ENCODE results near the gene AIG1. TPM values are rescaled to one million over a fixed set of nuclear protein-coding genes. Genes with fewer than 3 reads are reported as not detected.

AIG1 gene
- total and polyA plus RNA-seq, 12 donors: 21.0 to 55.7 (median 47.2) TPM

DNA sequence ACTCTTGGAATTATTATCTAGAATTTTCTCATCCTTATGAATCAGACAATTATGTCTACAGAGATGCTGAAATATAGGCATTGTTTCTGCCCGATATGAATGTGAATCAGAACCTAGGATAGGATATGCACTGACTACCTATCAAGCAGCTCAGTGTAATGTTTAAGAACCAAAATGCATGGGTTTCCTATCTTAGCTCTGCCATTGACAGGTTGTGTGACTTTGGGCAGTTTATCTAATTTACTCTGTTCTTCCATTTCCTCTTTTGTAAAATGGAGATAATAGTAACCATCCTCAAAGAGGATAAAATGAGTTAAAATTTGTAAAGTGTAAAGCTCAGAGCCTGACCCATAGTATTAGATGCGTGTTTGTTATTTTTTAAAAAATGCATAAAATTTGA lies 10.2 kb upstream of the AIG1 start:
- H3K9me3 ChIP-seq (replicated peaks in 1 of 3): peaks cover 0 to 5% (median 0%) of the 10 kb centered on the region in 3 donors
- H3K27ac ChIP-seq: no peak overlapping the region
- intact Hi-C loops (cut with DNase I): no loop called here
- H3K36me3 ChIP-seq (replicated peaks in 1 of 2): no peaks in the 10 kb centered on the region
- TF ChIP-seq POLR2A (IDR thresholded peaks at IDR 0.05): no peak
- TF ChIP-seq, protein P1, sequence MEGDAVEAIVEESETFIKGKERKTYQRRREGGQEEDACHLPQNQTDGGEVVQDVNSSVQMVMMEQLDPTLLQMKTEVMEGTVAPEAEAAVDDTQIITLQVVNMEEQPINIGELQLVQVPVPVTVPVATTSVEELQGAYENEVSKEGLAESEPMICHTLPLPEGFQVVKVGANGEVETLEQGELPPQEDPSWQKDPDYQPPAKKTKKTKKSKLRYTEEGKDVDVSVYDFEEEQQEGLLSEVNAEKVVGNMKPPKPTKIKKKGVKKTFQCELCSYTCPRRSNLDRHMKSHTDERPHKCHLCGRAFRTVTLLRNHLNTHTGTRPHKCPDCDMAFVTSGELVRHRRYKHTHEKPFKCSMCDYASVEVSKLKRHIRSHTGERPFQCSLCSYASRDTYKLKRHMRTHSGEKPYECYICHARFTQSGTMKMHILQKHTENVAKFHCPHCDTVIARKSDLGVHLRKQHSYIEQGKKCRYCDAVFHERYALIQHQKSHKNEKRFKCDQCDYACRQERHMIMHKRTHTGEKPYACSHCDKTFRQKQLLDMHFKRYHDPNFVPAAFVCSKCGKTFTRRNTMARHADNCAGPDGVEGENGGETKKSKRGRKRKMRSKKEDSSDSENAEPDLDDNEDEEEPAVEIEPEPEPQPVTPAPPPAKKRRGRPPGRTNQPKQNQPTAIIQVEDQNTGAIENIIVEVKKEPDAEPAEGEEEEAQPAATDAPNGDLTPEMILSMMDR (IDR thresholded peaks at IDR 0.05): no peak
- no peak overlapping the region for H3K4me3 ChIP-seq
- no peaks in the 10 kb centered on the region for H3K4me1 ChIP-seq (replicated peaks in 1 of 2)
- WGBS, 4 donors: 86 to 93% (median 88%) methylated on average over 2 of the region's 2 CpGs
- DNase-seq: no peak
- H3K27me3 ChIP-seq: no peaks in the 10 kb centered on the region

DNA sequence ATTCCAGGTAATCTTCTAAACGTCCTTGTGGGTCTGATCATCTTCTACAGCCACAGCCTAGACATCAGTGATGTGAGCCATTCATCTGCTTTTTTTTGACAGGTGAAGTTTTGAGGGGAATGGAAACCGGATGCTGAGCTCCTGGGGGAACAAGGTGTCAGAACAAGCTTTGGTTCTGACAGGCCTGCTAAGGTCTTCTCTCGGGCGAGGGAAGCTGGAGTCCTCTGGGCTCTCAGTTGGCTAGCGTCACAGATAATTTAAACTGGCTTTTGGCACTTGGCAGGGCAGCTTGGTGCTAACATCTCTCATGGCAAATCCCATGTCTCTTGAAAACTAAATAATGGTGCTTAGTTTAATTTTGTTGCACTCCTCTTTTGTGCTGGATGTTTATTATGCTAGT lies 8.4 kb upstream of the AIG1 start:
- H3K27me3 ChIP-seq: no peaks in the 10 kb centered on the region

DNA sequence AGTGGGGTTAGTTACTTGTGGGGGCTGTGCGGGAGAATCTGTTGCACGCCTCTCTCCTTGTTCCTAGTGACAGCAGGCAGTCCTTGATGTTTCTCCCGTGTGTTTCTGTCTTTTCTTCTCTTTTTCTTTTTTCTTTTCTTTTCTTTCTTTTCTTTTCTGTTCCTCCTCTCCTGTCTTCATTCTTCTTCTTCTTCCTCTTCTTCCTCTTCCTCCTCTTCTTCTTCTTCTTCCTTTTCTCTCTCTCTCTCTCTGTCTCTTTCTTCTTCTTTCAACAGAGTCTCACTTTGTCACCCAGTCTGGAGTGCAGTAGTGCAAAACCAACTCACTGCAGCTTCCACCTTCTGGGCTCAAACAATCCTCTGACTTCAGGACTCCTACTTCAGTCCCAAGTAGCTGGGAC lies 6.8 kb upstream of the AIG1 start:
- H3K9me3 ChIP-seq (replicated peaks in 1 of 3): no peaks in the 10 kb centered on the region
- H3K4me3 ChIP-seq: no peak overlapping the region
- intact Hi-C loops (cut with DNase I): no loop called here
- no peaks in the 10 kb centered on the region for H3K36me3 ChIP-seq (replicated peaks in 1 of 2)
- 67 to 96% (median 89%) methylated on average over 3 of the region's 3 CpGs for WGBS, 4 donors
- no peak overlapping the region for H3K27ac ChIP-seq
- no peaks in the 10 kb centered on the region for H3K4me1 ChIP-seq (replicated peaks in 1 of 2)
- TF ChIP-seq, protein P1 (IDR thresholded peaks at IDR 0.05): no peak
- TF ChIP-seq POLR2A (IDR thresholded peaks at IDR 0.05): no peak
- no peaks in the 10 kb centered on the region for H3K27me3 ChIP-seq
- no peak for DNase-seq

More for the DNA sequence above, 8.4 kb upstream of the AIG1 start:
- no peak for TF ChIP-seq POLR2A (IDR thresholded peaks at IDR 0.05)
- TF ChIP-seq, protein P1 (IDR thresholded peaks at IDR 0.05): no peak
- Histone ChIP-seq H3K4me1 (replicated peaks in 1 of 2) (no peaks in the 10 kb centered on the region), H3K27ac (no peak overlapping the region), H3K4me3 (no peak overlapping the region), H3K36me3 (replicated peaks in 1 of 2) (no peaks in the 10 kb centered on the region), H3K9me3 (replicated peaks in 1 of 3) (no peaks in the 10 kb centered on the region)
- intact Hi-C loops (cut with DNase I): no loop called here
- DNase-seq: no peak
- WGBS, 4 donors: 76 to 81% (median 79%) methylated on average over 3 to 5 of the region's 5 CpGs

DNA sequence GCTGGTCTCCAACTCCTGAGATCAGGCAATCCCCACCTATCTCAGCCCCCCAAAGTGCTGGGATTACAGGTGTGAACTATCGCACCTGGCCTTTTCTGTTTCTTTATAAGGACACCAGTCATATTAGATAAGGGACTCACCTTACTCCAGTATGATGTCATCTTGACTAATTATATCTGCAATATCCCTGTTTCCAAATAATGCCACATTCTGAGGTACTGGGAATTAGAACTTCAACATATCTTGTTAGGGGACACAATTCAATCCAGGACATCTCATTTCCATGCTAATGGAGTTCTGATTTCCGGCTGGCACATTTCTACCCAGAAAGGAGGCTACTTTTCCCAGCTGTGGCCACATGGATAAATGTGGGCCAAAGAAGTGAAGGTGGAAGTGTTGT lies 6.4 kb upstream of the AIG1 start:
- DNase-seq: no peak
- H3K27ac ChIP-seq: no peak overlapping the region
- TF ChIP-seq, protein P1 (IDR thresholded peaks at IDR 0.05): no peak
- no peak for TF ChIP-seq POLR2A (IDR thresholded peaks at IDR 0.05)
- no peaks in the 10 kb centered on the region for H3K36me3 ChIP-seq (replicated peaks in 1 of 2)
- H3K9me3 ChIP-seq (replicated peaks in 1 of 3): no peaks in the 10 kb centered on the region
- WGBS, 4 donors: 82 to 93% (median 85%) methylated on average over 2 of the region's 2 CpGs
- no peaks in the 10 kb centered on the region for H3K27me3 ChIP-seq
- intact Hi-C loops (cut with DNase I): no loop called here
- peaks cover 0 to 2% of the 10 kb centered on the region in 2 donors for H3K4me1 ChIP-seq (replicated peaks in 1 of 2)
- H3K4me3 ChIP-seq: no peak overlapping the region

All from adrenal gland (tissue), 12 donors.